Epithelial cell of esophagus (primary cell): ENCODE results near the gene EIF3L.

Experiments
- DNase-seq: peaks from one replicate; pipeline ENCODE4 v3.0.0; 2010; ENCODE audit warnings: low read depth
- H3K4me3 ChIP-seq: 2 replicates; pipeline ENCODE4 v1.5.1; 2011; ENCODE audit warnings: mild to moderate bottlenecking, low read length, control low read depth
- CTCF ChIP-seq: IDR thresholded peaks from 2 replicates; pipeline ENCODE4 v1.5.1; 2011; ENCODE audit warnings: low read depth, mild to moderate bottlenecking, low read length, control low read depth, inconsistent platforms; ENCODE audit not compliant: insufficient read depth; ENCODE audit errors: missing control alignments

The EIF3L gene

GRCh38 chr22:37887584-37888378, 38.6 kb downstream of the EIF3L start:
- peak; percentile 51 for TF ChIP-seq CTCF
- H3K4me3 ChIP-seq: no peak overlapping the region
- peak; percentile 96 for DNase-seq

GRCh38 chr22:37891926-37892325, 42.7 kb downstream of the EIF3L start:
- no peak for DNase-seq
- H3K4me3 ChIP-seq: no peak overlapping the region
- no peak for TF ChIP-seq CTCF

- DNase-seq: no peak
- TF ChIP-seq CTCF: no peak
These were observed 43.5 kb downstream of the EIF3L start for GRCh38 chr22:37892566-37893335.

DNA sequence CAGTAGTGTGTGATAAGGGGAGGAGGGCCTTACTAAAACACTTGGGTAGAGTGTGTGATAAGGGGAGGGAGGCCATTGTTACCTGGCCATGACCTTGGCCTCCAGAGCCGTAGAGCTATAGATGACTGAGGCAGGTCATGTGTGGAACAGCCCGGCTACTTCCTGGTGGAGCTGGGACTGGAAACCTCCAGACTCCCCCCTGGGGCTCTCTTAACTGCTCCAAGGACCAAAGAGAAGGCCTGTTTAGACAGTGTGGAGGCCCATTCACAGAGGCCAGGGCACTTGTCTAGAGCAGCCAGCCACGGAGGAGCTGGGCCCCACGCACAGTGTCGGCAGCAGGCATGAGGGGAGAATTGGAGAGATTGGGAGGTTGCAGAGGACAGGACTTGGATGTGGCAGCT, 44.4 kb downstream of the EIF3L start:
- TF ChIP-seq CTCF: no peak
- H3K4me3 ChIP-seq: no peak overlapping the region
- no peak for DNase-seq

More at GRCh38 chr22:37892566-37893335, 43.5 kb downstream of the EIF3L start:
- no peak overlapping the region for H3K4me3 ChIP-seq

- TF ChIP-seq CTCF: no peak
- H3K4me3 ChIP-seq: peak overlapping the region; percentile 18
- DNase-seq: peak; percentile 89
These were observed 45.9 kb downstream of the EIF3L start for GRCh38 chr22:37894939-37895670.

- no peak overlapping the region for H3K4me3 ChIP-seq
- TF ChIP-seq CTCF: no peak
- peak; percentile 99 for DNase-seq
These were observed 47.0 kb downstream of the EIF3L start for GRCh38 chr22:37896181-37896592.
